WERI-Rb-1 (cell line): ENCODE results near the gene ANGEL2.

Experiments
- DNase-seq: peaks from one replicate; pipeline ENCODE4 v3.0.0-alpha.2; 2020
- H3K27ac ChIP-seq: fragments of 250-450 bp; sonication (Bioruptor Pico); 2 replicates; pipeline ENCODE4 v1.5.1; 2020; ENCODE audit warnings: mild to moderate bottlenecking, moderate library complexity
- H3K27me3 ChIP-seq: fragments of 250-450 bp; sonication (Bioruptor Pico); 2 replicates; pipeline ENCODE4 v1.5.1; 2021; ENCODE audit warnings: mild to moderate bottlenecking, low read depth, moderate library complexity; ENCODE audit not compliant: insufficient read depth, severe bottlenecking
- H3K36me3 ChIP-seq: fragments of 250-450 bp; sonication (Bioruptor Pico); 2 replicates; pipeline ENCODE4 v1.5.1; 2020; ENCODE audit warnings: mild to moderate bottlenecking, moderate library complexity
- H3K4me3 ChIP-seq: 2 replicates; pipeline ENCODE4 v1.5.1; 2011; ENCODE audit warnings: low read depth, mild to moderate bottlenecking, control low read depth, low read length
- H3K9me3 ChIP-seq: fragments of 250-450 bp; sonication (Bioruptor Pico); 2 replicates; pipeline ENCODE4 v1.5.1; 2021; ENCODE audit warnings: mild to moderate bottlenecking, moderate library complexity; ENCODE audit not compliant: severe bottlenecking
- TF ChIP-seq, protein P1 (sequence below): IDR thresholded peaks from 2 replicates; pipeline ENCODE4 v1.5.1; 2011; ENCODE audit warnings: low read depth, mild to moderate bottlenecking, control low read depth, inconsistent platforms, low read length

ANGEL2 gene

GRCh38 chr1:212975111-212975918, 40.4 kb downstream of the ANGEL2 start:
- Histone ChIP-seq H3K27me3 (no peaks in the 10 kb centered on the region), H3K4me3 (no peak overlapping the region), H3K9me3 (no peaks in the 10 kb centered on the region), H3K27ac (no peak overlapping the region), H3K36me3 (peaks cover 43% of the 10 kb centered on the region)
- no peak for DNase-seq
- TF ChIP-seq, protein P1, sequence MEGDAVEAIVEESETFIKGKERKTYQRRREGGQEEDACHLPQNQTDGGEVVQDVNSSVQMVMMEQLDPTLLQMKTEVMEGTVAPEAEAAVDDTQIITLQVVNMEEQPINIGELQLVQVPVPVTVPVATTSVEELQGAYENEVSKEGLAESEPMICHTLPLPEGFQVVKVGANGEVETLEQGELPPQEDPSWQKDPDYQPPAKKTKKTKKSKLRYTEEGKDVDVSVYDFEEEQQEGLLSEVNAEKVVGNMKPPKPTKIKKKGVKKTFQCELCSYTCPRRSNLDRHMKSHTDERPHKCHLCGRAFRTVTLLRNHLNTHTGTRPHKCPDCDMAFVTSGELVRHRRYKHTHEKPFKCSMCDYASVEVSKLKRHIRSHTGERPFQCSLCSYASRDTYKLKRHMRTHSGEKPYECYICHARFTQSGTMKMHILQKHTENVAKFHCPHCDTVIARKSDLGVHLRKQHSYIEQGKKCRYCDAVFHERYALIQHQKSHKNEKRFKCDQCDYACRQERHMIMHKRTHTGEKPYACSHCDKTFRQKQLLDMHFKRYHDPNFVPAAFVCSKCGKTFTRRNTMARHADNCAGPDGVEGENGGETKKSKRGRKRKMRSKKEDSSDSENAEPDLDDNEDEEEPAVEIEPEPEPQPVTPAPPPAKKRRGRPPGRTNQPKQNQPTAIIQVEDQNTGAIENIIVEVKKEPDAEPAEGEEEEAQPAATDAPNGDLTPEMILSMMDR, result no peak

DNA sequence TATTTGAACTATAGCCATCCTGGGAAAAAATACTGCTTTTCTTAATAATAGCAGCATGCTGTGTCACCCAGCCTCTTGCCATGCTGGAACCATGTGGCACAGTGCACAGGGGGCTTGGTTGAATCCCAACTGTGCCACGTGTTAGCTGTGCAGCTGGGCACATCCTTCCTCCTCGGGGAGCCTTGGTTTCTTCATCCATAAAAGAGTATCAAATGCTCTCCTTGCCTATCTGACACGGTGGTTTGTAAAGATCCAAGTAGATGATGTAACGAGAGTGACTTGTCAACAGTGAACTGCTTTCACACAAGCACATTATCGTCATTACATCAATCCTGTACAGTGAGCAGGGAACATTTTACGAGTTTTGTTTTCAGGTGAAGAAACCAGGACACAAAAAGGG, 41.0 kb downstream of the ANGEL2 start:
- Histone ChIP-seq H3K27me3 (no peaks in the 10 kb centered on the region), H3K9me3 (no peaks in the 10 kb centered on the region), H3K4me3 (no peak overlapping the region), H3K27ac (no peak overlapping the region), H3K36me3 (peaks cover 45% of the 10 kb centered on the region)
- TF ChIP-seq, protein P1, result no peak
- DNase-seq, result no peak

DNA sequence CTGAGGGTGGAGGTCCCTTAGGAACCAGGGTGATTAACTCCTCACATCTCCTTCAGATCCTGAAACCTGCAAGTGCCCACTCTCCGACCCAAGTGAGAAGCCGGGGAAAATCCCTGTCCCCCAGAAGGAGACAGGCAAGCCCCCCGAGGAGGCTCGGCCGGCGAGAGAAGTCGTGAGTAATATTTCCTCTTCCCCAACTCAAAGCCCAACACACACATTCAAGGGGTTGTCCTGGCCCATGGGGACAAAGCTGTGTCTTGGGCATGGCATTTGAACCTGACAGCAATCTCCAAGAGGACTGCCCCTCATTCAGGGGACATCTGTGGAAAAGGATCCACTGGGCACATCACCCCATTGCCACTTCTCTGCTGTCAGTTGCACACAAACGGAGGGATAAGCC, 41.8 kb downstream of the ANGEL2 start:
- TF ChIP-seq, protein P1, result no peak
- H3K27me3 ChIP-seq, result no peaks in the 10 kb centered on the region
- H3K36me3 ChIP-seq, result peaks cover 45% of the 10 kb centered on the region
- DNase-seq, result no peak
- H3K9me3 ChIP-seq, result no peaks in the 10 kb centered on the region
- no peak overlapping the region for H3K4me3 ChIP-seq
- H3K27ac ChIP-seq, result no peak overlapping the region

DNA sequence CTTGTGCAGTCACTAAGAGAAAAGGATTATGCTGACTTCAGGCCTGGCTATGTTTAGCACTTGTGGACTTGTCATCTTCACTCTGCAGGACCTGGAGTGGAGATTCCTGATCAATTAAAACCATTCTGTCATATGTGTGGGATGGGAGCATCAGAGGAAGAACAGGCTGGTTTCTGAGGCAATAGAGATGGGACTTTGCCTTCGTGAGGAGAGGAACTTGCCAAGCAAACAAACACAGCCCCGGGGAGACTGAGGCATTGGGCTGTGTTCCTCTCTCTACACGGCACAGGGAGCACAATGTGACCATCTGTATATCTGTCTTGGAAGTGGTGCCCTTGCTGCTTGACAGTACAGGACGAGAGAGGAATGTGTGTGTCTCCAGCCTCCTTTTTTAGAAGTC, 42.2 kb downstream of the ANGEL2 start:
- Histone ChIP-seq H3K9me3 (no peaks in the 10 kb centered on the region), H3K27ac (no peak overlapping the region), H3K27me3 (no peaks in the 10 kb centered on the region), H3K36me3 (peaks cover 45% of the 10 kb centered on the region), H3K4me3 (no peak overlapping the region)
- TF ChIP-seq, protein P1, result no peak
- DNase-seq, result no peak

DNA sequence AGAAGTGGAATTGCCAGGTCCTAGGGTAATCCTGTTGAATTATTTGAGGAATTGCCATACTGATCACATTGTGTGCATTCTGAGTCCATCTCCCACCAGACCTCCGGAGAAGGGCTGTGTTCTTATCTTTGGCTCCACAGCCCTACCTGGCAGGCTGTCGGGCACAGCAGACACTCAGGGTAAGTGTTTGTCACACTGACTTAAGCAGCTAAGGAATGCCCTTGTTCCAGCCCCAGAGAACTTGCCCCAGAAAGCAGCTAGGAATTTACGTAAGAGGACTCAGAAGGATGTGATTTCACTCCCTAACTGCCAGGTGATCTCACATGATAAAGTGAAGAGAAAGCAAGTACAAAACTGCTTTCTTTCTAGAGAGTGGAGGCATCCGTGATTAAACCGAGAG, 44.4 kb downstream of the ANGEL2 start:
- TF ChIP-seq, protein P1, result no peak
- Histone ChIP-seq H3K27me3 (no peaks in the 10 kb centered on the region), H3K4me3 (no peak overlapping the region), H3K27ac (no peak overlapping the region), H3K36me3 (peaks cover 51% of the 10 kb centered on the region), H3K9me3 (no peaks in the 10 kb centered on the region)
- no peak for DNase-seq

DNA sequence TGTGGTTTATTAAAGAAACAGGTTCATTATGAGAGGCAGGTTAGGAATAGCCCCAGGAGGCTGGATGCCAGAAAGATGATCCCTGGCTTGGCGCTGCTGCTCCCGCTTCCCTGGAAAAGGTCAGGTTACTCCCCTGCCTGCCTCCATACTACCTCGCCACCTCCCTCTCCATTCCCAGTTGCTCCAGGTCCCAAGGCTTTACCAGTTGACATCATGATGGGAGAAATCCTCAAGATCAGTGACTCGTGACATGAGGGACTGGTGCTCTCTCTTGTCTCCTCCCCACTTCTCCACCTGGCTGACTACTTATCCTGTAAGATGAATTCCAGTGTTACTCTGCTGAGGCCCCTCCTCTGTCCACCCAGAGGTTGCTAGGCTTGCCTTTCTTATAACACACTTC, 45.6 kb downstream of the ANGEL2 start:
- peaks cover 49% of the 10 kb centered on the region for H3K36me3 ChIP-seq
- TF ChIP-seq, protein P1, result no peak
- no peak overlapping the region for H3K27ac ChIP-seq
- H3K9me3 ChIP-seq, result no peaks in the 10 kb centered on the region
- no peaks in the 10 kb centered on the region for H3K27me3 ChIP-seq
- DNase-seq, result no peak
- no peak overlapping the region for H3K4me3 ChIP-seq
